HCT116 (cell line): Measurements from ENCODE around the gene RMDN3. TPM values are rescaled to one million over a fixed set of nuclear protein-coding genes. Genes with fewer than 3 reads are reported as not detected.
A peak's percentile ranks its signal among the peaks of the same experiment; 100 is the strongest.

Source experiments
- ATAC-seq: fragments of 200-7000 bp; cut with Tn5 transposase; 2 replicates; pipeline ENCODE4 v1.9.1; 2020; ENCODE audit warnings: mild to moderate bottlenecking, moderate library complexity
- BruUV-seq: library from RNA; stranded (reverse); fragments of 400-500 nt; replicated peaks from 2 replicates; lab custom pipeline; 2021; lab: Mats Ljungman, UMichigan
- CTCF ChIA-PET: fragments of 300-600 bp; sonication (Branson Sonifier 250); formaldehyde crosslinking; loops from one replicate; lab custom pipeline; 2021; ENCODE audit warnings: antibody characterized with exemption; lab: Charles Lee
- POLR2A ChIA-PET: fragments of 300-600, 350-600 bp; sonication (Branson Sonifier 250); formaldehyde crosslinking; loops from one replicate; lab custom pipeline; 2021; ENCODE audit warnings: antibody characterized with exemption; lab: Charles Lee
- RAD21 ChIA-PET, 2 experiments: fragments of 300-600 bp; sonication (Branson Sonifier 250); formaldehyde crosslinking; loops; one replicate each; lab custom pipeline; 2023; ENCODE audit warnings: low total read pairs in 2 of 2; ENCODE audit not compliant: uncharacterized antibody in 2 of 2, unreplicated experiment in 2 of 2, low non-redundant PET in 1 of 2; lab: Charles Lee
- DNase-seq: peaks from one replicate; pipeline ENCODE4 v3.0.0-alpha.2; 2010; ENCODE audit warnings: low read depth, low spot score
- H2AFZ ChIP-seq: fragments of 200-600 bp; shearing (Covaris generic), sonication (generic); 2 replicates; pipeline ENCODE4 v1.6.1; 2017; ENCODE audit warnings: low read depth, mixed run types, mixed read lengths, antibody characterized with exemption, low read length; ENCODE audit not compliant: poor library complexity, severe bottlenecking
- H3K27ac ChIP-seq: 2 replicates; pipeline ENCODE4 v1.5.1; 2012; ENCODE audit warnings: low read depth, low read length
- H3K27me3 ChIP-seq: fragments of 200-600 bp; sonication (generic); 2 replicates; pipeline ENCODE4 v1.6.1; 2016; ENCODE audit warnings: mixed run types, low read length, mixed read lengths; ENCODE audit not compliant: insufficient read depth
- H3K36me3 ChIP-seq, 2 experiments: fragments of 200-500 bp in 1 of 2; fragments of 200-600 bp in 1 of 2; sonication (Bioruptor generic) in 1 of 2; sonication (generic) in 1 of 2; 2 replicates each; pipeline versions ENCODE4 v1.5.1 to v1.6.1; 2014 to 2016; ENCODE audit warnings: low read length in 2 of 2, inconsistent platforms in 1 of 2, mixed read lengths in 1 of 2, mixed run types in 1 of 2; ENCODE audit not compliant: insufficient read depth in 2 of 2, control insufficient read depth in 1 of 2
- H3K4me1 ChIP-seq, 2 experiments: fragments of 200-600 bp in 1 of 2; sonication (generic) in 1 of 2; 2 replicates each; pipeline versions ENCODE4 v1.5.1 to v1.6.1; 2012 to 2017; ENCODE audit warnings: low read length in 2 of 2, inconsistent platforms in 1 of 2, mild to moderate bottlenecking in 1 of 2, mixed read lengths in 1 of 2, mixed run types in 1 of 2, moderate library complexity in 1 of 2; ENCODE audit not compliant: insufficient read depth in 2 of 2, control insufficient read depth in 1 of 2
- H3K4me2 ChIP-seq: fragments of 200-600 bp; sonication (generic); 2 replicates; pipeline ENCODE4 v1.6.1; 2017; ENCODE audit warnings: mixed run types, low read length, mixed read lengths
- H3K4me3 ChIP-seq, 2 experiments: fragments of 200-600 bp in 1 of 2; sonication (generic) in 1 of 2; replicated peaks in 1 of 2; 2 replicates each; pipeline ENCODE4 v1.5.1; 2011 to 2016; ENCODE audit warnings: low read length in 2 of 2, control low read depth in 1 of 2, low read depth in 1 of 2, mild to moderate bottlenecking in 1 of 2, mixed read lengths in 1 of 2, mixed run types in 1 of 2
- H3K79me2 ChIP-seq: fragments of 200-600 bp; sonication (generic); 2 replicates; pipeline ENCODE4 v1.6.1; 2017; ENCODE audit warnings: mild to moderate bottlenecking, mixed run types, low read length, moderate library complexity, mixed read lengths; ENCODE audit not compliant: insufficient read depth
- H3K9ac ChIP-seq: fragments of 200-600 bp; sonication (generic); 2 replicates; pipeline ENCODE4 v1.6.1; 2016; ENCODE audit warnings: low read length, mixed read lengths
- H3K9me2 ChIP-seq: fragments of 200-600 bp; sonication (generic), shearing (Covaris generic); 2 replicates; pipeline ENCODE4 v1.6.1; 2017; ENCODE audit warnings: mixed run types, mild to moderate bottlenecking, moderate library complexity; ENCODE audit not compliant: insufficient read depth
- H3K9me3 ChIP-seq, 2 experiments: fragments of 200-500 bp in 1 of 2; fragments of 200-600 bp in 1 of 2; sonication (Bioruptor generic) in 1 of 2; sonication (generic) in 1 of 2; 2 replicates each; pipeline ENCODE4 v1.6.1; 2014 to 2017; ENCODE audit warnings: low read length in 2 of 2, mixed read lengths in 2 of 2, inconsistent platforms in 1 of 2, low read depth in 1 of 2, mild to moderate bottlenecking in 1 of 2, mixed run types in 1 of 2, moderate library complexity in 1 of 2; ENCODE audit not compliant: control insufficient read depth in 1 of 2, insufficient read depth in 1 of 2
- H4K20me1 ChIP-seq: fragments of 200-600 bp; sonication (generic), shearing (Covaris generic); 2 replicates; pipeline ENCODE4 v1.6.1; 2017; ENCODE audit warnings: mixed run types, mild to moderate bottlenecking, moderate library complexity; ENCODE audit not compliant: insufficient read depth
- ATF3 ChIP-seq: IDR thresholded peaks from 2 replicates; pipeline ENCODE4 v1.6.1; 2012
- CEBPB ChIP-seq: IDR thresholded peaks from 2 replicates; pipeline ENCODE4 v1.6.1; 2012; ENCODE audit warnings: low read depth
- EGR1 ChIP-seq: IDR thresholded peaks from 2 replicates; pipeline ENCODE4 v1.6.1; 2012; ENCODE audit warnings: low read depth
- EZH2phosphoT487 ChIP-seq: fragments of 200-600 bp; IDR thresholded peaks from 2 replicates; pipeline ENCODE4 v1.6.1; 2018; ENCODE audit warnings: antibody characterized with exemption, borderline replicate concordance
- FOSL1 ChIP-seq: IDR thresholded peaks from 2 replicates; pipeline ENCODE4 v1.6.1; 2012; ENCODE audit warnings: low read depth
- JUND ChIP-seq: IDR thresholded peaks from 2 replicates; pipeline ENCODE4 v1.6.1; 2012
- POLR2A ChIP-seq: IDR thresholded peaks from 2 replicates; pipeline ENCODE4 v1.7.0; 2011; ENCODE audit warnings: borderline replicate concordance; ENCODE audit not compliant: insufficient read depth, insufficient read length; ENCODE audit errors: extremely low read depth
- POLR2AphosphoS5 ChIP-seq: IDR thresholded peaks from 2 replicates; pipeline ENCODE4 v1.6.1; 2011; ENCODE audit warnings: mild to moderate bottlenecking, low read depth, low read length, moderate library complexity
- RAD21 ChIP-seq: IDR thresholded peaks from 2 replicates; pipeline ENCODE4 v1.6.1; 2012; ENCODE audit warnings: low read depth, mild to moderate bottlenecking
- SIN3A ChIP-seq: IDR thresholded peaks from 2 replicates; pipeline ENCODE4 v1.6.1; 2012; ENCODE audit warnings: low read depth
- SP1 ChIP-seq: IDR thresholded peaks from 2 replicates; pipeline ENCODE4 v1.6.1; 2012; ENCODE audit warnings: low read depth
- SRF ChIP-seq: IDR thresholded peaks from 2 replicates; pipeline ENCODE4 v1.6.1; 2012; ENCODE audit warnings: low read depth
- YY1 ChIP-seq: IDR thresholded peaks from 2 replicates; pipeline ENCODE4 v1.6.1; 2011; ENCODE audit warnings: low read length, low read depth, moderate library complexity, mild to moderate bottlenecking; ENCODE audit not compliant: insufficient replicate concordance; ENCODE audit errors: extremely low read depth
- ZFX ChIP-seq: fragments of 450-650 bp; IDR thresholded peaks from 2 replicates; pipeline ENCODE4 v1.6.1; 2017
- ZNF274 ChIP-seq: fragments of 200-500 bp; sonication (Bioruptor generic); IDR thresholded peaks from 2 replicates; pipeline ENCODE4 v1.6.1; 2014; ENCODE audit warnings: mild to moderate bottlenecking, low read depth, low read length, inconsistent platforms
- intact Hi-C: fragments of 100-400 bp; cut with micrococcal nuclease; formaldehyde crosslinking; loops from 2 replicates; pipeline ENCODE4 v1.10.0; 2022
- total RNA-seq: library from RNA; stranded (reverse); gene quantifications from one replicate; pipeline ENCODE4 v1.2.1, GENCODE V29; 2021; ENCODE audit not compliant: unreplicated experiment

The RMDN3 gene
- total RNA-seq, 1 experiment from 2014 or later: 21.5 TPM

DNA sequence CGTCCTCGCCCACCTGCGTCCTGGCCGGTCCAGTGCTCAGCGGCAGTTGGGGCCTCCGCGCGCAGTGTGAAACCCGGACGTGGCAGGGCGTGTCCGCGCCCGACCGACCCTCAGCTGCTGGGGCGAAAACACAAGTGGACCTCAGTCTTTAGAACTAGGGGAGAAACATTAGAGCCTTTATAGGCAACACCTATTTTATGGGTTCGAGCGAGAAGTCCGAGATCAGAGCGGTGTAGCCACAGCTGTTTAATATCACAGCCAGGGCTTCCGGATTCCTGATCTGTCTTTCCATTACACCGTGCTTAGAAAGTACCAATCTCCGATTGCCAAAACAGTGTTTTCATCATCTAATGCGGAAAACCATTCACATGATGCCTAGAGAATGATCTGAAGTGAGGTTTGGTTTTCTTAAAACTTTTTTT, 59.6 kb downstream of the RMDN3 start:
- no peaks in the 10 kb centered on the region for H4K20me1 ChIP-seq
- H3K4me2 ChIP-seq: peak overlapping the region; percentile 97
- peaks cover 11 to 28% of the 10 kb centered on the region in 2 experiments; a peak in 3 of 4 replicates for H3K4me1 ChIP-seq
- H3K36me3 ChIP-seq: peaks cover 4 to 12% of the 10 kb centered on the region in 2 experiments; a peak in 2 of 4 replicates
- intact Hi-C loops: no loop called here
- peaks cover 50% of the 10 kb centered on the region for H3K79me2 ChIP-seq
- POLR2A ChIA-PET: interaction anchor here (1.0 to 2.0 kb wide), 5 partner anchors 10 to 127 kb away, joined by 3 to 6 read pairs (median 4); partner anchors contain the start of gene RPUSD2
- ATAC-seq (peak; percentile 52), DNase-seq (no peak)
- BruUV-seq: TSS peak; percentile 65
- H3K9ac ChIP-seq: peak overlapping the region; percentile 95
- CTCF ChIA-PET: interaction anchor here (0.7 to 1.4 kb wide), 4 partner anchors 106 to 199 kb away, joined by 3 to 12 read pairs (median 4); partner anchors contain the start of gene VPS18
- TF ChIP-seq ZNF274 (no peak), ZFX (peak; percentile 58; the same call in 1 of the 2 replicates), JUND (no peak)
- H2AFZ ChIP-seq: no peak overlapping the region
- H3K27me3 ChIP-seq: no peaks in the 10 kb centered on the region
- H3K27ac ChIP-seq: peak overlapping the region; percentile 95
- H3K4me3 ChIP-seq: peak overlapping the region; percentile 82 to 92
- H3K9me3 ChIP-seq: no peaks in the 10 kb centered on the region
- no peaks in the 10 kb centered on the region for H3K9me2 ChIP-seq
- RAD21 ChIA-PET: interaction anchor here in 1 of 2 experiments (1.1 kb wide), 1 partner anchor 130 kb away, joined by 3 read pairs; the partner anchor contains the start of gene CCDC32

DNA sequence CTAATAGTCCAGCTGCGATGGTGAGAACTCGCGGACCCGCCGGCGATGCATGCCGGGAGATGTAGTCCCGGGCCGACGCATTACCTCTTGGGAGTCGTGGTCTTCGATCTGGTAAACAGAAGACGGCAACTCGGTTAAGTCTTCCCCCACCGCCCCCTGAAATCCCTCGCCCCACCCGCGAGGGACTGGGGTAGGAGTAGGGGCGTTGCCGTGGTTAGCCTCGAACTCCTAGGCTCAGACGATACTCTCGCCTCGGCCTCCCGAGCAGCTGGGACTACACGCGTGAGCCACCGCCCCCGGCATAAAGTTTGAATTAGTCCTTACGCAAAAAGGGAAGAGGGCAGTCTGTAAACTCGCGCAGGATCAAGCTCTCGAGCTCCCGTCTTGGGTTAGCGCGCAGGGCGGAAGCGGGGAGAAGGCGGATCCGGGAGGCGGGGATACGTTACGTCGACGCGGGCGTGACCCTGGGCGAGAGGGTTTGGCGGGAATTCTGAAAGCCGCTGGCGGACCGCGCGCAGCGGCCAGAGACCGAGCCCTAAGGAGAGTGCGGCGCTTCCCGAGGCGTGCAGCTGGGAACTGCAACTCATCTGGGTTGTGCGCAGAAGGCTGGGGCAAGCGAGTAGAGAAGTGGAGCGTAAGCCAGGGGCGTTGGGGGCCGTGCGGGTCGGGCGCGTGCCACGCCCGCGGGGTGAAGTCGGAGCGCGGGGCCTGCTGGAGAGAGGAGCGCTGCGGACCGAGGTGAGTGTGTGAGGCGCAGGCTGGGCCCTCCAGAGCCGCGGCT, 60.2 kb downstream of the RMDN3 start, which contains the start of gene RAD51:
Gene RAD51, plus strand, starts transcription at position 487 of the 781 bp plus-strand sequence. CDS start 3,585 bp downstream, outside the sequence.
- ATAC-seq (peak; percentile 94), DNase-seq (peak; percentile 87)
- peak within 1 kb of the TSS; percentile 82 to 92 for H3K4me3 ChIP-seq
- peaks cover 47% of the 10 kb centered on the region for H3K79me2 ChIP-seq
- intact Hi-C loops: no loop called here
- no peaks in the 10 kb centered on the region for H3K9me3 ChIP-seq
- no TSS peak for BruUV-seq
- H3K4me1 ChIP-seq: peaks cover 11 to 28% of the 10 kb centered on the region in 2 experiments; a peak in 3 of 4 replicates
- peak within 1 kb of the TSS; percentile 94 for H2AFZ ChIP-seq
- peaks cover 4 to 6% of the 10 kb centered on the region in 2 experiments; a peak in 2 of 4 replicates for H3K36me3 ChIP-seq
- ChIA-PET RAD21 (interaction anchor here in 1 of 2 experiments (0.7 to 1.1 kb wide), 2 partner anchors 130 to 140 kb away, joined by 3 to 6 read pairs; partner anchors contain the start of gene CCDC32), POLR2A (interaction anchor here (0.6 to 2.0 kb wide), 12 partner anchors 10 to 258 kb away, joined by 3 to 6 read pairs (median 4); partner anchors contain the start of genes C15orf62, CCDC32, CHAC1 and RPUSD2), CTCF (interaction anchor here (0.7 to 1.4 kb wide), 6 partner anchors 16 to 211 kb away, joined by 3 to 12 read pairs (median 4); partner anchors contain the start of gene VPS18)
- H3K9me2 ChIP-seq: no peaks in the 10 kb centered on the region
- peak within 1 kb of the TSS; percentile 95 for H3K27ac ChIP-seq
- H4K20me1 ChIP-seq: no peaks in the 10 kb centered on the region
- H3K4me2 ChIP-seq: peak within 1 kb of the TSS; percentile 97
- H3K9ac ChIP-seq: peak within 1 kb of the TSS; percentile 95
- H3K27me3 ChIP-seq: no peaks in the 10 kb centered on the region
- TF ChIP-seq RAD21: no peak
- no peak for TF ChIP-seq ZNF274
- peak; percentile 89 for TF ChIP-seq POLR2AphosphoS5
- TF ChIP-seq ATF3: no peak
- TF ChIP-seq EGR1: peak; percentile 67
- TF ChIP-seq CEBPB: no peak
- TF ChIP-seq POLR2A: peak; percentile 65
- peak; percentile 55 for TF ChIP-seq YY1
- peak; percentile 93 for TF ChIP-seq SIN3A
- no peak for TF ChIP-seq EZH2phosphoT487
- no peak for TF ChIP-seq SRF
- TF ChIP-seq SP1: no peak; the same call in 1 of the 2 replicates
- TF ChIP-seq ZFX: peak; percentile 90
- no peak for TF ChIP-seq FOSL1
